Measurements from ENCODE around the gene IFT27. TPM values are rescaled to one million over a fixed set of nuclear protein-coding genes. Genes with fewer than 3 reads are reported as not detected.

The IFT27 gene
- total RNA-seq, 2 experiments from 2014 or later, result 30.3 to 33.7 TPM

DNA sequence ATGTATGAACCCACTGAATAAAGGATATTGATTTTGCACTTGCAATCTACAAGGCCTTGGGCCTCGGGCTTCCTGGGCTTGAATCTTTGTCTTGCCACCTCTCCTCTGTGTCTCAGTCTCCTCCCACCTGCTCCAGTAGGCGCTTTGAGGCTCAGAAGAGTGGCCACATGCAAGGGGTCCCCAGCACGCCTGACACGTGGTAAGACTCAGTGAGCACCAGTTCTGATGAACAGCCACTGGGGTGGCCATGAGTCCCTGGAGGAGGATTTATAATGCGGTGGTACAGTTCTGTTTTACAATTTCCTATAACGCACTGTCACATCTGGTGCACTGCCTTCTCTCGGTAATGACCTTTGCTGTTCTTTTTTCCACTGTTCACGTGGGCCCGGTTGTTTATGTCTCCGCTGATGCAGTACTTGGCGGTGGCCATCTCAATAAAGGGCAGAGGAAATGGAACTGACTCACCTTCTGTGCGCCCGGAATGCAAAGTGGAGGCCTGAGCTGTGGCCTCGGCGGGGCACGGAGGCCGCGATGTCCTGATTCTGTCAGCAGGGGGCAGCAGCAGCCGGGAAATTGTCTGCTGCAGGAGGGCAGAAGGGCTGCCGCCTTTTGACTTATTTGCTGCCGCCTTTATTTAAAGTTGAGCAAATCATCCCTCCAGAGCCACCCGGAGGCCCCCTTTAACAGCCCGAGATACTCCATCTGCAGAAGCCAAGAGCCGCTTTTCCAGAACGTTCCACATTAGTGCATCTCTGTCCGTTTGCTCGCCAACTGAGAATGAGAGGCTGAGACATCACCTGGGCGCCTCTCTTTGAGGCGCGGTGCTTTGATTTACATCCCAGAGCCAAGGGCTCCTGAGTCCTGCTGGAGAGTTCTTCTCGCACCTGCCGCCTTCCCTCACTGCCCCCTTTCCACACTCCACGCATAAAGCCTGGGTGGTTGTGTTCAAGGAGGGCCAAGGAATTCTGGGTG is 6.0 kb upstream of the IFT27 start:
- Mint-ChIP-seq H3K27me3 (peaks cover 11% of the 10 kb centered on the region), H3K27ac (peak overlapping the region; percentile 67), H3K4me1 (peaks cover 36% of the 10 kb centered on the region), H3K36me3 (no peaks in the 10 kb centered on the region), H3K4me3 (peak overlapping the region; percentile 11), H3K9me3 (ENCODE audit: low read depth) (no peaks in the 10 kb centered on the region)
- DNase-seq (peak; percentile 94), ATAC-seq (peak; percentile 95)
- CTCF ChIA-PET, result interaction anchor here (0.7 to 14.4 kb wide), 25 partner anchors 8 to 441 kb away, joined by 3 to 180 read pairs (median 5); partner anchors contain the start of genes IL2RB, MPST, NCF4 and TST

DNA sequence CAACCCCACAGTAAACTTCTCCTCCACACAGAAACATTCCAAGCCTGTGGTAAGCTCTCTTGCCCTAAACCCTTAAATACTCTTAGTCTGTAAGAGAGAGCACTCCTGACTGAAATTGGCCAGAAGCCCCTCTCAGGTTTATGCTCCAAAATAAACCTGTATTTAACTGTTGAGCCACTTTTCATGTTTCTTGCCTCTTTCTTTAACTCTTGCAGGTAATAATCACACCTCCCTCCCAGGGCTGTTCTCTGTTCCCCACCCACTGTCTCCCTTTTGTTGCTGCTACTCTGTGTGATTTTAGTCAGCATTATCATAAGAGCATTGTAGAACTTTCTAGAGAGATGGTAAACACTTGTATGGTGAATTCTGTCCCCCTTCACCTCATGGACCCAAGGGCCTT is 2.1 kb upstream of the IFT27 start:
- no peak overlapping the region for H3K4me3 Mint-ChIP-seq
- CTCF ChIA-PET, result interaction anchor here (1.0 to 14.4 kb wide), 3 partner anchors 80 to 266 kb away, joined by 3 to 180 read pairs (median 143); partner anchors contain the start of gene NCF4
- H3K27ac Mint-ChIP-seq, result no peak overlapping the region
- peaks cover 50% of the 10 kb centered on the region for H3K4me1 Mint-ChIP-seq
- no peaks in the 10 kb centered on the region for H3K27me3 Mint-ChIP-seq
- H3K36me3 Mint-ChIP-seq, result no peaks in the 10 kb centered on the region
- ATAC-seq (no peak), DNase-seq (no peak)
- H3K9me3 Mint-ChIP-seq (ENCODE audit: low read depth), result no peaks in the 10 kb centered on the region

DNA sequence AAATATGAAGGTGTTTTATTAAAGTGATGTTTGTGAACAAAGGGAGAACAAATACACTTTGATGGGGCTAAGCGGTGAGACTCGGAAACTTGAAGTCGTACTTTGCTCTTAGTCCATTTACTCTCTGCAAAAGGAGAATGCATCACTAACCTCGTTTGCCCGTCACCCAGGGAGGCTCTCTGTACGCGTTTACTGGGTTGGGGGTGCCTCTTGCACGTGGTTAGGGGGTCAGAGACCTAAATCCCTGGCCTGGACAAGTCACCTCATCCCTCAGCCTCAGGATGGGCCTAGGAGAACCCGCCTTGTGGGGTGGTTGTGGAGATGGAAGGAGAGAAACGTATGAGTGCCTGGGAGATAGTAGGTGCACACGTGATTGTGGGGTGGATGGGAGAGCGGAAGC is 803 bp upstream of the IFT27 start:
- peak; percentile 45 for DNase-seq

DNA sequence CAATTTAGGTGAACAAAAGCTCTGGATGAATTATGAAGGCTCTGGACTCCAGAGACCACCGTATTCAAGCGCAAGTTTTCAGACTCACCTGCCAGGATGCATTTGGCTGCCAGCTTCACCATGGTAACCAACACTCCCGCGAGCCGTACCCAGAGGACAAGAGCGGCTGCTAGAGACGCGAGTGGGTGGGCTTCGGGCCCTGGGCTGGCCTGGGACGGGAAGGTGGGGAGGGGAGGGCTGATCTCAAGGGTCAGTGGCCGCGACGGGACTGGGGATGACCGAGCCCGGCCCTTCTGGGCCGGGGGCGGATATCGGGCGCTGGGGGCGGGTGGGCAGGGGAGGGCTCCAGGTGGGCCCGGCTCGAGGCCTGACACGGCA is 344 bp downstream of the IFT27 start:
- Mint-ChIP-seq H3K4me3 (peak overlapping the region; percentile 85), H3K9me3 (ENCODE audit: low read depth) (no peaks in the 10 kb centered on the region), H3K36me3 (no peaks in the 10 kb centered on the region), H3K27me3 (no peaks in the 10 kb centered on the region), H3K4me1 (peaks cover 35% of the 10 kb centered on the region), H3K27ac (peak overlapping the region; percentile 92)
- ATAC-seq (peak; percentile 1), DNase-seq (peak; percentile 69)
- CTCF ChIA-PET, result interaction anchor here (0.7 to 14.4 kb wide), 18 partner anchors 9 to 832 kb away, joined by 3 to 180 read pairs (median 6); partner anchors contain the start of genes MPST, NCF4 and TST

More for the DNA sequence above, 803 bp upstream of the IFT27 start:
- Mint-ChIP-seq H3K27ac (peak overlapping the region; percentile 92), H3K36me3 (no peaks in the 10 kb centered on the region), H3K4me3 (peak overlapping the region; percentile 85), H3K27me3 (no peaks in the 10 kb centered on the region), H3K9me3 (ENCODE audit: low read depth) (no peaks in the 10 kb centered on the region), H3K4me1 (peaks cover 40% of the 10 kb centered on the region)
- CTCF ChIA-PET, result interaction anchor here (1.2 to 14.4 kb wide), 12 partner anchors 9 to 423 kb away, joined by 3 to 180 read pairs (median 6); partner anchors contain the start of genes MPST, NCF4 and TST
- no peak for ATAC-seq

DNA sequence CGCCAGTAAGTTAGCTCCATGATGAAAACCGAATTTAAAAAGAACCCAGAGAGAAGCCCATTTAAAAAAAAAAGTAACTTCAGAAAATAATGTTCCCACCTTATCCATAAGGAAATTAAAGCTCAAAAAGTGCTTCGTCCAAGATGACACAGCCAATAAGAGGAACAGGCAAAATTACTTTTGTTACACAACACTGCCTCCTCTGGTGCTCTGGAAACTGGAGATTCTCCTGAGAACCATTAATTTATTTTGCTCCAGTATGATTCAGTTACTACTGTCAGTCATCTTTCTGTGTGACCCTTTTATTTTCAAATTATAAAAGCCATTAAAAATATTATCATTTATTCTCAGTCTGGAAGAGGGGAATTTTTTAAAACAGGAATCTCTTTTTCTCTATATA is 2.0 kb downstream of the IFT27 start:
- DNase-seq (no peak), ATAC-seq (no peak)
- Mint-ChIP-seq H3K27me3 (no peaks in the 10 kb centered on the region), H3K4me3 (no peak overlapping the region), H3K36me3 (no peaks in the 10 kb centered on the region), H3K27ac (no peak overlapping the region), H3K9me3 (ENCODE audit: low read depth) (no peaks in the 10 kb centered on the region), H3K4me1 (peaks cover 34% of the 10 kb centered on the region)
- CTCF ChIA-PET, result interaction anchor here (0.7 to 4.4 kb wide), 8 partner anchors 8 to 248 kb away, joined by 3 to 29 read pairs (median 6); no protein-coding TSS in a partner anchor

DNA sequence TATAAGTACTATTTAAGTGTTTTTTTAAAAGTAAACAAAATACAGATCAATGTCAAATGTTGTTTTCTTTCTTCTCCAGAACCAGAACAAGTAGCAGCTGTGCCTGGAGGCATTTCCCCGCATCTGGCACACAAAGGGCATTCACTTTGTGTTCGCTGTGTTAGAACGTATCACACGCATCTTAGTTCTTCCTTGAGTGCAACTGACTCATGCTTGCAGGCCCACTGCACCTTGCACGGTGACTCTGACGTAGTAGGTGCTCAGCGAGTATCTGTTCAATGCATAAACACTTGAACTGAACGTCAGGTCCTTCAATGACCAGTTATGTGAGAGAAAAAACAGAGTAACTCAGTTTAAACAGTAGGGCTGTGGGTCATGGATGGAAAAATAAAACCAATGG is 3.5 kb downstream of the IFT27 start:
- no peak for ATAC-seq
- CTCF ChIA-PET, result interaction anchor here (1.2 kb wide), 1 partner anchor 15 kb away, joined by 6 read pairs; no protein-coding TSS in a partner anchor
- Mint-ChIP-seq H3K27me3 (no peaks in the 10 kb centered on the region), H3K27ac (no peak overlapping the region), H3K9me3 (ENCODE audit: low read depth) (no peaks in the 10 kb centered on the region), H3K4me3 (no peak overlapping the region), H3K4me1 (peaks cover 21% of the 10 kb centered on the region), H3K36me3 (no peaks in the 10 kb centered on the region)
- DNase-seq, result no peak

DNA sequence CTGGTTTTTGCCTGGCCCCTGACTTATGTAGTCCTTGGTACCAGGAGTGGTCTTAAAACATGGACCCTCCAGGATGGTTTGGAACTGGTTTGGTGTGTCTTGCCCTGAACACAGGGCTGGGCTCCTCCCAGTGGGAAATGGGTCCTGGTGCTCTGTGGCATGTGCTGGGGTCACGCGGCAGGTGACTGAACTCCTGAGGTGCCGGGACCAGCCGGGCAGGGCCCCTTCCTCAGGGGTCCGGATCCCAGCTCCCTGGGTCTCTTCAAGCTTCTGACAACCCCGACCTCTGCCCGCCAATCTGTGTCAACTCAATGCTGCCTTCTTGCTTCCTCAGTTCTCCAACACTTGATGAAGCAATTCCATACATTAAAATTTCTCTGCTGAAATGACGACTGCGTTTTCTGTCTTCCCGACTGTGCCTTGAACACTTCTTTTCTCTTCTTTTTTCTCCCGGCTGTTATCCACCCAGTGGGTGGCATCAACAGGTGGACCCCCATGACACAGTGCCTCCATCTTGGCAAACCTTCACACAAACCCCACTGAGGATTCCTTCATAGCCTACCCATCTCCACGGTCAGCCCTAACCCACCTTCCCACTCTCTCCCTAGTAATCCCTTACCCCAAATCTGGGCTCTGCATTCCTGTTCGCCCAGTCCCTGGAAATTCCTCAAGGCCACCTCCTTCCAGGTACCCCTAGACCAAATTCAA is 4.4 kb downstream of the IFT27 start:
- no peak for ATAC-seq
- Mint-ChIP-seq H3K27ac (no peak overlapping the region), H3K36me3 (no peaks in the 10 kb centered on the region), H3K27me3 (no peaks in the 10 kb centered on the region), H3K4me3 (no peak overlapping the region), H3K4me1 (peaks cover 12% of the 10 kb centered on the region), H3K9me3 (ENCODE audit: low read depth) (no peaks in the 10 kb centered on the region)
- CTCF ChIA-PET, result interaction anchor here (1.2 kb wide), 1 partner anchor 14 kb away, joined by 6 read pairs; no protein-coding TSS in a partner anchor
- no peak for DNase-seq

DNA sequence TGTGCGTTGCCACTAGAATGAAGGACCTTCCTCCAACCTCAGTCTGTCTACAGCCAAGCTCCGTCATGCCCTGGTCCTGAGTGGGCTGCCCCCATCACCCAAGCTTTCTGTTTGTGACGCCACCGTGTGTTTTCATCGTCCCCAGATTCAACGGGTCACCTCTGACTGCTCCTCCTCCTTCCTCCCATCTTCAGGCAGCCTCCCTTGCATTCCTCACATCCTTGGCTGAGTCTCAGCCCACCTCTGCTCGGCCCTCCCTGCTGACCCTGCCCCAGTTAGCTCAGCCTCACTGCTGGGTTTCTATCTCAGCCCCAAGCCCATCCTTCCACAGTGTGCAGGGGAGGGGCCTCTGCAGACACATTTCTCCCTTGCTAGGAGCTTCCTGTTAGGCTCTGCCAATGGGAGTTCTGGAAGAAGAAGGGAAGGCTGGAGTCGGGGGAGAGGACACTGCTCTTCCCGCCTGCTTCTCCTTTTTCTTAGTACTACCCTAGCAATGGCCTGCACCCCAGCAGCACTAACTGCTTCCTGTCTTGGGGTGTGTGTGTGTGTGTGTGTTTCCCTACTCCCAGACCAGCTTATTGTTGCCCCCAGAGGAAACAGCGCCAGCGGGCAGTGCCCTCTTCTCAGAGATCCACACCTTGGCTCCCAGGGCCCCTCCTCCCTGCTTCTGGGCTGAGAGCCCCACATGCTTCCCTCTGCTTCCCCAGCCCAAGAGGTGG is 5.2 kb downstream of the IFT27 start:
- no peak overlapping the region for H3K4me3 Mint-ChIP-seq
- CTCF ChIA-PET, result no interaction called here

DNA sequence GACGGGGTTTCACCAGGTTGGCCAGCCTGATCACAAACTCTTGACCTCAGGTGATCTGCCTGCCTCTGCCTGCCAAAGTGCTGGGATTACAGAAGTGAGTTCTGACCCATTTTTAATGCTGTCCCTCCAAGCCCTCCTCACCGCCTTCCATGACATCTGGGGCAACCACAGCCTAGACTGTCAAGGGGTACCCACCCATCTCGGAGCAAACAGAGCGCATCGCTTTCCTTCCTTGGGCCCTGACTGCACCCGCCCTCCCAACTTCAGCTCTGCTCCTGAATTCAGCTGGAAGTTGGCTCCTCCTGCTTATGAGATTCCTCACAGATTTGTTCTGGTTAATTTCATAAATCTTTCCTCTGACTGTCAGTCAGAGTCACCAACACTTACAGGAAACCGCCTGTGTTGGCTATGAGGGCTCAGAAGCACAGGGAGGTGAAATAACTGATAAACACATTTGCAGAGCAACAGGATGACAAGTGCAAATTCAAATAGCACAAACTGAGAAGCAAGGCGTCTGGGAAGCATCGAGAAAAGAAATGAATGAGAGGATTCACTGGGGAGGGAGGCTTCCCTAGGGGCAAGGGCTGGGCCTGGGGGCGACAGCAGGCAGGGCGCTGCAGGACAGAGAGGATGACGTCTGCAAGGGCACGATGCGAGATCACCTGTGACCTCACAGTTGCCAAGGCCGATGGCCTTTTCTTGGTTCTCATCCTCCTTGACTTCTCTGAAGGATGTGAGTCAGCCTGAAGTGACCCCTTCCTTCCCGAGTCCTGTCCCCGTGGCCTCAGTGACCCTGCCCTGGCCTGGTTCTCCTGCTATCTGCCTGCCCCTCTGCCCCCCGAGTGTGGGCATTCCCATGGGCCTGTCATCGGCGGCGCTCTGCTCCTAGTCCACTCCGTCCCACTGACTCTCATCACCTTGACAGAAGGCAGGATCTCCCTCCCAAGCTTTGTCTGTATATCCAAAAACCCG is 6.1 kb downstream of the IFT27 start:
- Mint-ChIP-seq H3K27ac (no peak overlapping the region), H3K9me3 (ENCODE audit: low read depth) (no peaks in the 10 kb centered on the region), H3K36me3 (no peaks in the 10 kb centered on the region), H3K27me3 (no peaks in the 10 kb centered on the region), H3K4me3 (no peak overlapping the region), H3K4me1 (peaks cover 7% of the 10 kb centered on the region)
- CTCF ChIA-PET, result interaction anchor here (3.9 kb wide), 1 partner anchor 12 kb away, joined by 20 read pairs; no protein-coding TSS in a partner anchor
- DNase-seq (no peak), ATAC-seq (no peak)

More for the DNA sequence above, 5.2 kb downstream of the IFT27 start:
- Mint-ChIP-seq H3K4me1 (peaks cover 13% of the 10 kb centered on the region), H3K36me3 (no peaks in the 10 kb centered on the region), H3K27ac (no peak overlapping the region), H3K27me3 (no peaks in the 10 kb centered on the region), H3K9me3 (ENCODE audit: low read depth) (no peaks in the 10 kb centered on the region)
- ATAC-seq, result no peak
- no peak for DNase-seq

DNA sequence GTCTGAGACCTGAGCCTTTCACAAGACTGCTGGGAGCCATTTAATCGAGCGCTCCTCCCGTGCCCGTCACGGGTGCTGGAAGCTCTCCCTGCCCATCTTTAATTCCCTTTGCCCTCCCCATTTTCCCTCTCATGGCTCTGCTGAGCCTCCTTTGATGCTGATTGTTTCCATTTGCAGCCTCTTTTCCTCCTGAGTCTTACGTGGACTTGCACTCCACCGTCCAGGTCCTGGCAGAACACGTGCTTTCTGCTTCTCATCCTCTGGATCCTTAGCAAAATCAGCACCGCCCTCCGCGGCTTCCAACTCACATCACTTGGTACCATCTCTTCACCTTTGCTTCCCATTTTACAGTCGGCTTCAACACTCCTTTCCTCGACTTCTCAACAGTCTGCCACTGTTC is 7.3 kb downstream of the IFT27 start:
- H3K27me3 Mint-ChIP-seq, result no peaks in the 10 kb centered on the region
- no peaks in the 10 kb centered on the region for H3K36me3 Mint-ChIP-seq
- peaks cover 5% of the 10 kb centered on the region for H3K4me1 Mint-ChIP-seq
- no peak for DNase-seq
- H3K9me3 Mint-ChIP-seq (ENCODE audit: low read depth), result no peaks in the 10 kb centered on the region
- no peak overlapping the region for H3K27ac Mint-ChIP-seq
- CTCF ChIA-PET, result interaction anchor here (3.9 kb wide), 1 partner anchor 11 kb away, joined by 20 read pairs; no protein-coding TSS in a partner anchor
- no peak overlapping the region for H3K4me3 Mint-ChIP-seq
- no peak for ATAC-seq

DNA sequence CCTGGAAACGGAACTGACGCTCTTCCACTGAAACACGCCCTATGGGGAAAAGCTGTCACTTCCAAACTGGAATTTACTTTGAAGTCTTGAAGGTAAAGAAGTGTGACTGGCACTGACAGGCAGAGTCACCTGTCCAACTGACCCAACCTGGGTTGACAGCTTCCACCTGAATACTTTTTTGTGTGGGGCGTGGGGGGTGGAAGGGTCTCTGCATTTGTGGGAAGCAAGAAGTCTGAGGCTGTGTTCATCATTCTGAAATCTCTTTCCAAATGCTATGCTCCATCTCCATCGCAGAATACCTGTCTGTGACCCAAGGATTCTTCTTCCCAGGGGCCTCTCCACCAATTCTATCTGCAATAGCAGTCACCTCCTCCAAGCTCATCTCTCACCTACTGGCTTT is 7.8 kb downstream of the IFT27 start:
- Mint-ChIP-seq H3K4me1 (peaks cover 5% of the 10 kb centered on the region), H3K27me3 (no peaks in the 10 kb centered on the region), H3K27ac (no peak overlapping the region), H3K36me3 (no peaks in the 10 kb centered on the region), H3K4me3 (no peak overlapping the region), H3K9me3 (ENCODE audit: low read depth) (no peaks in the 10 kb centered on the region)
- DNase-seq (no peak), ATAC-seq (no peak)
- CTCF ChIA-PET, result interaction anchor here (3.9 kb wide), 1 partner anchor 11 kb away, joined by 20 read pairs; no protein-coding TSS in a partner anchor

Data from activated CD8-positive, alpha-beta memory T cell treated with anti-CD3 and anti-CD28 coated beads, Interleukin-2, amount 10 ng/mL, durations not matched to agents 7 days and 5 days (primary cell).